Body of pancreas (tissue), 4 donors: ENCODE measurements around the gene GPR18.

ENCODE experiments used
- CTCF ChIP-seq, 7 experiments: fragments of 450-650 bp in 4 of 7; fragments of 200-600 bp in 3 of 7; sonication (generic) in 3 of 7; IDR thresholded peaks; one replicate each; pipeline ENCODE4 v1.5.1; 2016 to 2019; ENCODE audit warnings: antibody characterized with exemption in 7 of 7
- POLR2A ChIP-seq, 3 donors: fragments of 450-650 bp; IDR thresholded peaks; one replicate each; pipeline ENCODE4 v1.6.1; 2016; ENCODE audit warnings: antibody characterized with exemption in 3 of 3, mild to moderate bottlenecking in 2 of 3

GRCh38 chr13:99237981-99238662 lies 20.1 kb downstream of the GPR18 start:
- no peak for TF ChIP-seq CTCF (IDR thresholded peaks at IDR 0.05)
- TF ChIP-seq POLR2A (IDR thresholded peaks at IDR 0.05) = no peak
